A549 (cell line): ENCODE measurements around the gene TAF3. TPM values are rescaled to one million over a fixed set of nuclear protein-coding genes. Genes with fewer than 3 reads are reported as not detected.

Source experiments
- ATAC-seq, 2 experiments: fragments of 200-7000 bp in 1 of 2; fragments of >200 bp in 1 of 2; cut with Nextera tagmentation in 1 of 2; cut with Tn5 transposase in 1 of 2; 3 replicates each; pipeline versions ENCODE4 v1.8.0 to v1.9.1; 2018 to 2020; ENCODE audit warnings: mild to moderate bottlenecking in 1 of 2, moderate library complexity in 1 of 2
- CTCF ChIA-PET: fragments of 300-600 bp; sonication (Branson Sonifier 250); formaldehyde crosslinking; extraction: SDS; loops from one replicate; lab custom pipeline; 2021; ENCODE audit warnings: antibody characterized with exemption, inconsistent platforms; lab: Yijun Ruan, JAX
- POLR2A ChIA-PET: fragments of 350-600 bp; formaldehyde crosslinking; extraction: SDS; loops from one replicate; lab custom pipeline; 2021; ENCODE audit warnings: antibody characterized with exemption, inconsistent platforms; lab: Yijun Ruan, JAX
- DNase-seq, 2 experiments: peaks; one replicate each; pipeline versions ENCODE4 v3.0.0 to v3.0.0-alpha.2; 2011 to 2016; ENCODE audit warnings: low read depth in 1 of 2, low spot score in 1 of 2
- FAIRE-seq: peaks from 2 replicates; lab custom pipeline; 2011; peaks lifted over from hg19 to GRCh38; lab: Jason Lieb, UNC
- H3K27ac ChIP-seq, 2 experiments: fragments of >200 bp; sonication (Bioruptor Twin); formaldehyde crosslinking; 3 replicates each; pipeline ENCODE4 v1.5.1; 2016 to 2017
- H3K4me1 ChIP-seq: fragments of >200 bp; sonication (Bioruptor Twin); formaldehyde crosslinking; 3 replicates; pipeline ENCODE4 v1.6.1; 2016
- H3K4me2 ChIP-seq: fragments of >200 bp; sonication (Bioruptor Twin); formaldehyde crosslinking; 3 replicates; pipeline ENCODE4 v1.6.1; 2016
- H3K4me3 ChIP-seq: fragments of >200 bp; sonication (Bioruptor Twin); formaldehyde crosslinking; 3 replicates; pipeline ENCODE4 v1.5.1; 2016
- H3K9me3 ChIP-seq: fragments of >200 bp; sonication (Bioruptor Twin); formaldehyde crosslinking; 3 replicates; pipeline ENCODE4 v1.6.1; 2016
- EHF ChIP-seq: fragments of 250-450 bp; sonication (Bioruptor Pico); IDR thresholded peaks from 2 replicates; pipeline ENCODE4 v1.5.0; 2020; ENCODE audit warnings: mild to moderate bottlenecking
- EHMT2 ChIP-seq: fragments of 200-600 bp; sonication (generic); IDR thresholded peaks from 2 replicates; pipeline ENCODE4 v1.6.1; 2016; ENCODE audit warnings: antibody characterized with exemption, low read depth, mild to moderate bottlenecking, moderate library complexity
- ESRRA ChIP-seq: fragments of 150-350 bp; IDR thresholded peaks from 2 replicates; pipeline ENCODE4 v1.6.1; 2014; ENCODE audit warnings: mild to moderate bottlenecking, low read length, borderline replicate concordance
- GATA3 ChIP-seq: IDR thresholded peaks from 2 replicates; pipeline ENCODE4 v1.6.1; 2012; ENCODE audit warnings: borderline replicate concordance
- HOXB5 ChIP-seq: fragments of 250-450 bp; sonication (Bioruptor Pico); IDR thresholded peaks from 2 replicates; pipeline ENCODE4 v1.5.0; 2020; ENCODE audit warnings: mild to moderate bottlenecking, moderate library complexity
- JUN ChIP-seq, 2 experiments: fragments of >200 bp; sonication (Bioruptor Twin); formaldehyde crosslinking; IDR thresholded peaks; 2 replicates in 1 of 2; 3 replicates in 1 of 2; pipeline ENCODE4 v1.6.1; 2016 to 2017
- MAFK ChIP-seq: fragments of 450-650 bp; IDR thresholded peaks from 2 replicates; pipeline ENCODE4 v1.6.1; 2014; ENCODE audit not compliant: partially characterized antibody
- NFE2L2 ChIP-seq: fragments of 150-350 bp; conservative IDR thresholded peaks from 2 replicates; pipeline ENCODE4 v1.6.1; 2014; ENCODE audit warnings: low read length
- RAD21 ChIP-seq, 2 experiments: fragments of >200 bp in 1 of 2; sonication (Bioruptor Twin) in 1 of 2; formaldehyde crosslinking in 1 of 2; IDR thresholded peaks in 1 of 2; conservative IDR thresholded peaks in 1 of 2; 2 replicates in 1 of 2; 3 replicates in 1 of 2; pipeline ENCODE4 v1.6.1; 2012 to 2018; ENCODE audit warnings: inconsistent platforms in 1 of 2
- RCOR1 ChIP-seq: fragments of 150-350 bp; IDR thresholded peaks from 2 replicates; pipeline ENCODE4 v1.6.1; 2014; ENCODE audit warnings: antibody characterized with exemption, low read length, low read depth
- SMC3 ChIP-seq: fragments of >200 bp; sonication (Bioruptor Twin); formaldehyde crosslinking; IDR thresholded peaks from 3 replicates; pipeline ENCODE4 v1.6.1; 2018; ENCODE audit warnings: inconsistent platforms
- SREBF2 ChIP-seq: fragments of 450-650 bp; IDR thresholded peaks from 2 replicates; pipeline ENCODE4 v1.6.1; 2014; ENCODE audit warnings: mild to moderate bottlenecking, moderate library complexity
- TFCP2L1 ChIP-seq: fragments of 250-450 bp; sonication (Bioruptor Pico); IDR thresholded peaks from 2 replicates; pipeline ENCODE4 v1.5.0; 2021; ENCODE audit warnings: mild to moderate bottlenecking
- ZSCAN20 ChIP-seq: fragments of 250-450 bp; sonication (Bioruptor Pico); IDR thresholded peaks from 2 replicates; pipeline ENCODE4 v1.8.0; 2022; ENCODE audit warnings: mild to moderate bottlenecking, moderate library complexity
- WGBS: methylation state at CpG from one replicate; pipeline ENCODE4 v1.1.6; 2017; ENCODE audit errors: missing lambda C conversion rate; 5-methylcytosine and 5-hydroxymethylcytosine counted together
- polyA plus RNA-seq, 4 experiments: library from polyadenylated mRNA; depleted of rRNA in 3 of 4; stranded (reverse); fragments of >200 nt; fragmentation: RNase III in 1 of 4; extraction: RNeasy Plus Mini Kit Qiagen cat#74134 plus additional on column Dnase treatment in 1 of 4; gene quantifications; 2 replicates in 3 of 4; 3 replicates in 1 of 4; pipeline ENCODE4 v1.2.3, GENCODE V29; 2011 to 2017
- TF ChIP-seq, protein P1 (sequence below): IDR thresholded peaks from 2 replicates; pipeline ENCODE4 v1.6.1; 2012
- TF ChIP-seq, protein P2 (sequence below): fragments of 150-350 bp; IDR thresholded peaks from 2 replicates; pipeline ENCODE4 v1.6.1; 2014; ENCODE audit warnings: low read depth, mild to moderate bottlenecking, low read length

The TAF3 gene
- polyA plus RNA-seq, 2 of the 4 experiments (the other 2 are of a cell fraction) = 5.7 to 6.1 TPM

GRCh38 chr10:8066124-8066523 lies 247.8 kb downstream of the TAF3 start:
- TF ChIP-seq, protein P1, sequence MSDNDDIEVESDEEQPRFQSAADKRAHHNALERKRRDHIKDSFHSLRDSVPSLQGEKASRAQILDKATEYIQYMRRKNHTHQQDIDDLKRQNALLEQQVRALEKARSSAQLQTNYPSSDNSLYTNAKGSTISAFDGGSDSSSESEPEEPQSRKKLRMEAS = no peak
- no peak for TF ChIP-seq RAD21 (conservative IDR thresholded peaks at IDR 0.05 in 1 of 2, IDR thresholded peaks at IDR 0.05 in 1 of 2)
- no peak for TF ChIP-seq JUN (IDR thresholded peaks at IDR 0.05)
- no peak for TF ChIP-seq GATA3
- TF ChIP-seq ESRRA = no peak
- no peak for TF ChIP-seq HOXB5 (CRISPR knock-in tag)
- TF ChIP-seq RCOR1 = no peak
- no peak for TF ChIP-seq SMC3
- TF ChIP-seq SREBF2 = no peak
- no peak for TF ChIP-seq TFCP2L1 (CRISPR knock-in tag)
- TF ChIP-seq MAFK = no peak
- TF ChIP-seq EHF (CRISPR knock-in tag) = no peak
- TF ChIP-seq EHMT2 = no peak
- no peak for TF ChIP-seq NFE2L2
- TF ChIP-seq, protein P2, sequence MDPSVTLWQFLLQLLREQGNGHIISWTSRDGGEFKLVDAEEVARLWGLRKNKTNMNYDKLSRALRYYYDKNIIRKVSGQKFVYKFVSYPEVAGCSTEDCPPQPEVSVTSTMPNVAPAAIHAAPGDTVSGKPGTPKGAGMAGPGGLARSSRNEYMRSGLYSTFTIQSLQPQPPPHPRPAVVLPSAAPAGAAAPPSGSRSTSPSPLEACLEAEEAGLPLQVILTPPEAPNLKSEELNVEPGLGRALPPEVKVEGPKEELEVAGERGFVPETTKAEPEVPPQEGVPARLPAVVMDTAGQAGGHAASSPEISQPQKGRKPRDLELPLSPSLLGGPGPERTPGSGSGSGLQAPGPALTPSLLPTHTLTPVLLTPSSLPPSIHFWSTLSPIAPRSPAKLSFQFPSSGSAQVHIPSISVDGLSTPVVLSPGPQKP = no peak
- no peak for TF ChIP-seq ZSCAN20 (CRISPR knock-in tag)
- TF ChIP-seq, all 56 proteins: peak for 0
- ATAC-seq = no peak
- no peak for DNase-seq
- H3K4me3 ChIP-seq = no peak overlapping the region
- no peak for FAIRE-seq
- POLR2A ChIA-PET = no interaction called here
- peaks cover 9% of the 10 kb centered on the region for H3K4me1 ChIP-seq
- H3K27ac ChIP-seq = no peak overlapping the region
- no peaks in the 10 kb centered on the region for H3K9me3 ChIP-seq
- CTCF ChIA-PET = interaction anchor here (0.6 to 1.3 kb wide), 2 partner anchors 136 to 251 kb away, joined by 3 read pairs; no protein-coding TSS in a partner anchor
- 95% methylated on average over 1 of the region's 1 CpG for WGBS
- H3K4me2 ChIP-seq = no peak overlapping the region

Other genes starting within 250 kb of the TAF3 start
- gene ITIH5, start 151.5 kb upstream of the TAF3 start, polyA plus RNA-seq (2011; rRNA removed) = 0.05 and 0.09 TPM in 2 replicates
- 0.03 to 0.05 TPM (median 0.05 TPM) in 3 replicates for gene ITIH5, start 151.5 kb upstream of the TAF3 start, polyA plus RNA-seq (2017; fragmentation: RNase III; extraction: RNeasy Plus Mini Kit Qiagen cat#74134 plus additional on column Dnase treatment)
- gene ITIH2, start 115.2 kb upstream of the TAF3 start, polyA plus RNA-seq (2011; rRNA removed) = 0.54 and 0.83 TPM in 2 replicates
- gene ITIH2, start 115.2 kb upstream of the TAF3 start, polyA plus RNA-seq (2017; fragmentation: RNase III; extraction: RNeasy Plus Mini Kit Qiagen cat#74134 plus additional on column Dnase treatment) = 0.31 to 0.34 TPM (median 0.32 TPM) in 3 replicates
- gene KIN, start 30.5 kb upstream of the TAF3 start, polyA plus RNA-seq (2011; rRNA removed) = 10.0 and 19.0 TPM in 2 replicates
- 8.0 to 8.3 TPM (median 8.3 TPM) in 3 replicates for gene KIN, start 30.5 kb upstream of the TAF3 start, polyA plus RNA-seq (2017; fragmentation: RNase III; extraction: RNeasy Plus Mini Kit Qiagen cat#74134 plus additional on column Dnase treatment)
- gene ATP5F1C, start 30.3 kb upstream of the TAF3 start, polyA plus RNA-seq (2011; rRNA removed) = 532 and 555 TPM in 2 replicates
- gene ATP5F1C, start 30.3 kb upstream of the TAF3 start, polyA plus RNA-seq (2017; fragmentation: RNase III; extraction: RNeasy Plus Mini Kit Qiagen cat#74134 plus additional on column Dnase treatment) = 432 to 458 TPM (median 447 TPM) in 3 replicates
- gene GATA3, start 236.2 kb downstream of the TAF3 start, polyA plus RNA-seq (2011; rRNA removed) = 1.3 and 1.6 TPM in 2 replicates
- 3.5 to 4.7 TPM (median 4.0 TPM) in 3 replicates for gene GATA3, start 236.2 kb downstream of the TAF3 start, polyA plus RNA-seq (2017; fragmentation: RNase III; extraction: RNeasy Plus Mini Kit Qiagen cat#74134 plus additional on column Dnase treatment)